Stomach (tissue), 9 donors: ENCODE results near the gene PIGR. TPM values are rescaled to one million over a fixed set of nuclear protein-coding genes. Genes with fewer than 3 reads are reported as not detected.

ENCODE experiments used
- DNase-seq, 2 donors: peaks; one replicate each; pipeline versions ENCODE4 v3.0.0 to v3.0.0-alpha.2; 2013 to 2019
- H3K27ac ChIP-seq, 5 donors: fragments of 200-600 bp in 4 of 5; sonication (generic) in 4 of 5; one replicate each; pipeline ENCODE4 v1.5.1; 2013 to 2019; ENCODE audit warnings: mild to moderate bottlenecking in 1 of 5, moderate library complexity in 1 of 5
- H3K27me3 ChIP-seq, 3 donors: fragments of 200-600 bp; sonication (generic); one replicate each; pipeline ENCODE4 v1.5.1; 2017 to 2019; ENCODE audit warnings: mixed run types in 1 of 3
- H3K36me3 ChIP-seq, 4 donors: fragments of 200-600 bp; sonication (generic); 1 replicate in 3 of 4; 2 replicates in 1 of 4; pipeline ENCODE4 v1.5.1; 2016 to 2019
- H3K4me1 ChIP-seq, 4 donors: fragments of 200-600 bp; sonication (generic); one replicate each; pipeline ENCODE4 v1.5.1; 2016 to 2019
- H3K4me3 ChIP-seq, 4 donors: fragments of 200-600 bp; sonication (generic) in 3 of 4; one replicate each; pipeline ENCODE4 v1.5.1; 2016 to 2019; ENCODE audit warnings: mild to moderate bottlenecking in 1 of 4
- H3K9me3 ChIP-seq, 4 donors: fragments of 200-600 bp; sonication (generic); one replicate each; pipeline ENCODE4 v1.5.1; 2016 to 2019
- EP300 ChIP-seq: sonication (generic); formaldehyde crosslinking; IDR thresholded peaks from one replicate; pipeline ENCODE4 v1.6.1; 2017; ENCODE audit warnings: antibody characterized with exemption
- POLR2A ChIP-seq, 4 donors: fragments of 450-650 bp; IDR thresholded peaks; one replicate each; pipeline ENCODE4 v1.6.1; 2016; ENCODE audit warnings: antibody characterized with exemption in 4 of 4, control low read depth in 2 of 4, mild to moderate bottlenecking in 1 of 4, moderate library complexity in 1 of 4
- POLR2AphosphoS5 ChIP-seq, 3 donors: sonication (generic); formaldehyde crosslinking; IDR thresholded peaks; one replicate each; pipeline ENCODE4 v1.6.1; 2016; ENCODE audit warnings: antibody characterized with exemption in 3 of 3
- WGBS, 5 donors: extraction: QIAGEN DNeasy Blood & Tissue Kit in 3 of 5; methylation state at CpG; one replicate each; pipeline versions ENCODE4 v1.1.5 to v1.1.7; 2013 to 2018; 5-methylcytosine and 5-hydroxymethylcytosine counted together
- intact Hi-C: fragments of 100-400 bp; cut with DNase I; formaldehyde crosslinking; loops from one replicate; pipeline ENCODE4 v1.15.1; 2023; ENCODE audit warnings: low total_unique reads
- polyA plus RNA-seq, 3 donors: library from polyadenylated mRNA; stranded (reverse); fragments of 200-250 nt; gene quantifications; one replicate each; pipeline ENCODE4 v1.2.3, GENCODE V29; 2013
- total RNA-seq, 5 donors: library from RNA; depleted of rRNA; stranded (reverse); fragments of >200 nt; gene quantifications; one replicate each; pipeline versions ENCODE4 v1.1.0 to v1.2.3, GENCODE V29; 2014 to 2016
- TF ChIP-seq, protein P1 (sequence below), 7 experiments: fragments of 450-650 bp in 4 of 7; fragments of 200-600 bp in 3 of 7; sonication (generic) in 3 of 7; IDR thresholded peaks; one replicate each; pipeline ENCODE4 v1.5.1; 2016 to 2019; ENCODE audit warnings: antibody characterized with exemption in 7 of 7, control low read depth in 2 of 7, mild to moderate bottlenecking in 1 of 7
- donor health status: healthy with polysubstance abuse.
- donor health status: Bipolar disorder and iron deficiency.
- donor health status: healthy.

Gene PIGR
- total and polyA plus RNA-seq, 8 donors, result 6.3 to 3,112 (median 163) TPM

DNA sequence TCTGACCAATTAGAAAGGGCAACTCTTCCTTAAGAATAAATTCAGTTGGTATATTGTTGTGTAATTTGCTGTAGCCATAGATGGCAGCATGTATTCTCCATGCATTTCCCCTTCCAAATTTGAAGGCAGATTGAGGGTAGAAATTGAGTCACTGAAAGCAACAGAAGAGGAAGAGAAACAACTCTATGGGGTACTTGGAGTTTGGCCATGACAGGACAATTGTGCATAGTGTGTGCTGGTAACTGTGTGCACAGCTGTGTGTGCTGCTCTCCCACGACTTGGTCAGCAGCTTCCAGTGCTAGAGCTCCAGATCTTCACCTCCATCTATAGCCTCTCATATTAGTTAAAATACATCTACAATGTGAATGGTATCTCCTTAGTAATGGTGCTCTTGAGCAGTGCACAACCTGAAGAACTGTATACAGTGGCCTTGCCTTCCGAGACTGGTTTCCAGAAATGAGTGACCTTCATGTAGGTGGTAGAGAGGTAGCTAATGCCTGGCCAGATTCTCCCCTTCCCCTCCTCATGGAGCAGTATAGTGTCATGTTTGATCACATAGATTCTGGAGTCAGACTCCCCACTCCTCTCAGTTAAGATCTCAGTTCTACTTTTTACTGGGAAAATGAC lies 24.9 kb upstream of the PIGR start:
- TF ChIP-seq, protein P1, sequence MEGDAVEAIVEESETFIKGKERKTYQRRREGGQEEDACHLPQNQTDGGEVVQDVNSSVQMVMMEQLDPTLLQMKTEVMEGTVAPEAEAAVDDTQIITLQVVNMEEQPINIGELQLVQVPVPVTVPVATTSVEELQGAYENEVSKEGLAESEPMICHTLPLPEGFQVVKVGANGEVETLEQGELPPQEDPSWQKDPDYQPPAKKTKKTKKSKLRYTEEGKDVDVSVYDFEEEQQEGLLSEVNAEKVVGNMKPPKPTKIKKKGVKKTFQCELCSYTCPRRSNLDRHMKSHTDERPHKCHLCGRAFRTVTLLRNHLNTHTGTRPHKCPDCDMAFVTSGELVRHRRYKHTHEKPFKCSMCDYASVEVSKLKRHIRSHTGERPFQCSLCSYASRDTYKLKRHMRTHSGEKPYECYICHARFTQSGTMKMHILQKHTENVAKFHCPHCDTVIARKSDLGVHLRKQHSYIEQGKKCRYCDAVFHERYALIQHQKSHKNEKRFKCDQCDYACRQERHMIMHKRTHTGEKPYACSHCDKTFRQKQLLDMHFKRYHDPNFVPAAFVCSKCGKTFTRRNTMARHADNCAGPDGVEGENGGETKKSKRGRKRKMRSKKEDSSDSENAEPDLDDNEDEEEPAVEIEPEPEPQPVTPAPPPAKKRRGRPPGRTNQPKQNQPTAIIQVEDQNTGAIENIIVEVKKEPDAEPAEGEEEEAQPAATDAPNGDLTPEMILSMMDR (IDR thresholded peaks at IDR 0.05), result no peak
- TF ChIP-seq POLR2AphosphoS5 (IDR thresholded peaks at IDR 0.05), result no peak
- TF ChIP-seq EP300, result no peak
- TF ChIP-seq POLR2A (IDR thresholded peaks at IDR 0.05), result no peak
- 76 to 81% (median 78%) methylated on average over 2 of the region's 2 CpGs for WGBS, 5 donors
- intact Hi-C loops, result no loop called here
- peaks cover 0 to 15% (median 0%) of the 10 kb centered on the region in 3 donors for H3K27me3 ChIP-seq
- no peaks in the 10 kb centered on the region for H3K9me3 ChIP-seq
- no peak overlapping the region for H3K4me3 ChIP-seq
- no peaks in the 10 kb centered on the region for H3K36me3 ChIP-seq
- H3K4me1 ChIP-seq, result peaks cover 4 to 38% (median 10%) of the 10 kb centered on the region in 4 donors
- no peak for DNase-seq
- H3K27ac ChIP-seq, result no peak overlapping the region

DNA sequence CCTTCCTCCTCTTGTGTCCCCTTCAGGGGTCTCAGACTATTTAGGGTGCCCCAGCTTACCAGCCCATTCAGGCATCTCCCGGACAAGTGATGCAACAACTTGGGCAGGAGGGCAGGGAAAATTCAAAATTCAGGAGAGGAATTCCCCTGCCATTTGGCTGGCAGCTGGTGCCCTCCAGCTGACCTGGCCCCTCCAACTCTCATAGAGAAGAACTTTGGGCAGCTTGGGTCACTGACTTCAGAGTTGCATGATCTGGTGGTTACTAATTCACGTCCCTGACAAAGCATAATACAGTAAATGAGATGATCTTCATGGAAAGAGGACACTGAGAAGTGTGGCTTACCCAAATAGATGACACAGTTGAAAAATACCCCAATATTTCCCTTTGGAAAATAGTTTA lies 24.2 kb upstream of the PIGR start, which contains the start of gene FCAMR:
TSS of gene FCAMR (minus strand) at position 15 of the 400 bp plus-strand sequence. CDS start 335 bp downstream, outside the sequence.
- no peak for DNase-seq
- Histone ChIP-seq H3K4me1 (peaks cover 4 to 38% (median 10%) of the 10 kb centered on the region in 4 donors), H3K27me3 (peaks cover 0 to 15% (median 0%) of the 10 kb centered on the region in 3 donors), H3K4me3 (no peak within 1 kb of the TSS), H3K27ac (no peak within 1 kb of the TSS), H3K36me3 (no peaks in the 10 kb centered on the region), H3K9me3 (no peaks in the 10 kb centered on the region)
- intact Hi-C loops, result no loop called here
- WGBS, 5 donors, result 74 to 87% (median 82%) methylated on average over 2 of the region's 2 CpGs
- TF ChIP-seq POLR2A (IDR thresholded peaks at IDR 0.05) (no peak), EP300 (no peak), POLR2AphosphoS5 (IDR thresholded peaks at IDR 0.05) (no peak)
- TF ChIP-seq, protein P1 (IDR thresholded peaks at IDR 0.05), result no peak

DNA sequence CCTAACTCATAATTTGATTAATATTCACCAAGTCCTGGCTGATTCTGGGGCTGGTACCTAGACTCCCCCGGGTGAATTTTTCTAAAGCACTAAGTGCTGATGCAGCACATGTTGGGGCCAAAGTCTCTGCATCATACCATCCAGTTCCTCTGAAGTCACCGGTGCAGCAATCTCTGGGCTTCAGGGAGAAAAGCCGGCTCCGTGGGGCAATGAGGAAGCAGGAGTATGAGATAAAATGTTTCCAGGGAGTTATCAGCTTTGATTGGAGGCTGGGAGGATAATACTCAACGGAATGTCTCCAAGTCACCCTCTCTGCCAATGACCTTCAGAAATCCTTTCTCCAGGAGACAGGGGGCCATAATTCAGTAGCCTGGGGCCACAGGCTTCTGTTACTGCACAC lies 22.8 kb upstream of the PIGR start:
- Histone ChIP-seq H3K4me1 (peaks cover 4 to 38% (median 10%) of the 10 kb centered on the region in 4 donors), H3K27ac (peak overlapping the region in 1 of 5 donors; percentile 8), H3K4me3 (no peak overlapping the region), H3K36me3 (no peaks in the 10 kb centered on the region), H3K27me3 (peaks cover 0 to 15% (median 0%) of the 10 kb centered on the region in 3 donors), H3K9me3 (no peaks in the 10 kb centered on the region)
- WGBS, 5 donors, result 27 to 50% (median 34%) methylated on average over 5 of the region's 5 CpGs
- intact Hi-C loops, result no loop called here
- peak; percentile 61 to 76 for DNase-seq
- no peak for TF ChIP-seq EP300
- peak in 2 of 3 donors; percentile 14 to 54 for TF ChIP-seq POLR2AphosphoS5 (IDR thresholded peaks at IDR 0.05)

GRCh38 chr1:206967096-206967849 lies 21.0 kb upstream of the PIGR start:
- no peak overlapping the region for H3K27ac ChIP-seq
- WGBS, 5 donors, result 46 to 60% (median 50%) methylated on average over 8 of the region's 8 CpGs
- H3K36me3 ChIP-seq, result no peaks in the 10 kb centered on the region
- H3K9me3 ChIP-seq, result no peaks in the 10 kb centered on the region
- TF ChIP-seq POLR2A (IDR thresholded peaks at IDR 0.05) (no peak), EP300 (no peak), POLR2AphosphoS5 (IDR thresholded peaks at IDR 0.05) (no peak)
- TF ChIP-seq, protein P1 (IDR thresholded peaks at IDR 0.05), result no peak
- DNase-seq, result peak in 1 of 2 donors; percentile 44
- peaks cover 4 to 31% (median 10%) of the 10 kb centered on the region in 4 donors for H3K4me1 ChIP-seq
- intact Hi-C loops, result no loop called here
- peaks cover 0 to 15% (median 0%) of the 10 kb centered on the region in 3 donors for H3K27me3 ChIP-seq
- no peak overlapping the region for H3K4me3 ChIP-seq
